ENCODE measurements around the gene FHDC1.

The FHDC1 gene

GRCh38 chr4:153019906-153020305, 83.8 kb downstream of the FHDC1 start:
- no peak for DNase-seq (ENCODE audit: low spot score)

DNA sequence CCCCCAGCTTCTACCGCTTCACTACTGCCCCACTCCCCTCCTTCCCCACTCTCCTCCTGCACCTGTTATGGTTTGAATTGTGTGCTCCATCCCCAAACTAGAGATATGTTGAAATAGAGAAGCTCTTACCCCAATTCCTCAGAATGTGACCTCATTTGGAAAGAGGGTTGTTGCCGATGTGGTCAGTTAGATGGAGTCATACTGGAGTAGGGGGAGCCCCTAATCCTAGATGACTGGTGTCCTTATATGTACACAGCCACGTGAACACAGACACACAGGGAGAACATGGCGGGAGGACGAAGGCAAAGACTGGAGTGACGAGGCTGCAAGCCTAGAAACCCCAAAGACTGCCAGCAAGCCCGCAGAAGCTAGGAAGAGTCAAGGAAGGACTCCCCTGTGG, 84.3 kb downstream of the FHDC1 start:
- DNase-seq (ENCODE audit: low spot score) = no peak
- TF ChIP-seq CTCF (IDR thresholded peaks at IDR 0.05; ENCODE audit: extremely low read depth, missing control alignments) = no peak

More at GRCh38 chr4:153019906-153020305, 83.8 kb downstream of the FHDC1 start:
- TF ChIP-seq CTCF (IDR thresholded peaks at IDR 0.05; ENCODE audit: extremely low read depth, missing control alignments) = no peak

DNA sequence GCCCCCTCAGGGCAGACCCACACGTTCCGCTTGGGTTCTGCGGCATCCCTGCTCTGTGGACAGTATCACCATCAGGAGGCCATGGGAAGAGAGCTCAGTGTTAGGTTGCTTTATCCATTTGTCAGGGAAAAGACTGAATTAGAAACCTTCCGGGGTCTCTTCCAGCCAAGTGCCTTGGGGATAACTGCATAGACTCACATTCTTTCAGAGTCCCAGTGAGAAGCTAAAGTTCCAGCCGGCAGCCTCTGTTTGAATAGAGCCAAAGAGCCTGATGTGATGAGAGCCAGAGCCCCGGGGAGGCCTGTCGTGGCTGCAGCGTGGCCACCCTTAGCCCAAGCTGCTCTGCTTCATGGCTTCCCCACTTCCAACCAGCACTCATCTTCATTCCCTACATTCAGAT, 85.2 kb downstream of the FHDC1 start:
- no peak for TF ChIP-seq CTCF (IDR thresholded peaks at IDR 0.05; ENCODE audit: extremely low read depth, missing control alignments)
- DNase-seq (ENCODE audit: low spot score) = no peak

DNA sequence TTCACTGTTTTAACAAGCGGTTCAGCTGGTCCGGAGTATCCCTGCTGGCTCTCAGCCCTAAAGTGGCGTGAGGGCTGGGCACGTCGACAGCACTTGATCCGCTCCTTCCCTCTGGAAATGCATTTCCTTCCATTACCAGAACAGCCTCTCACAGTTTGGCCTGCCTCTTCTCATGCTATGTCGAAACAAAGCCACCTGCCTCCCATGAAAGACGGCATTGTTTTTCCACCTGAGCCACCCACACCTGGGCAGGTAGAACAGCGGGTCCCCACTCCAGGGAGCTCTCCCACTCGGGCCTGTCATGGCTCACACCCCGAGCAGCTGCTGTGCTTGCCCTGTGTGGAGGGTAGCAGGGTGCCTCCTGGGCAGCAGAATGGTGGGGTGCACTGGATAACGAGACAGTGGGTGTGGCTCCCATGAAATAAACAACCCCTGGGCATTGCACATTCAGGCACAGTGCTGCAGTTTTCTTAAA, 86.2 kb downstream of the FHDC1 start:
- TF ChIP-seq CTCF (IDR thresholded peaks at IDR 0.05; ENCODE audit: extremely low read depth, missing control alignments) = no peak
- DNase-seq (ENCODE audit: low spot score) = no peak

DNA sequence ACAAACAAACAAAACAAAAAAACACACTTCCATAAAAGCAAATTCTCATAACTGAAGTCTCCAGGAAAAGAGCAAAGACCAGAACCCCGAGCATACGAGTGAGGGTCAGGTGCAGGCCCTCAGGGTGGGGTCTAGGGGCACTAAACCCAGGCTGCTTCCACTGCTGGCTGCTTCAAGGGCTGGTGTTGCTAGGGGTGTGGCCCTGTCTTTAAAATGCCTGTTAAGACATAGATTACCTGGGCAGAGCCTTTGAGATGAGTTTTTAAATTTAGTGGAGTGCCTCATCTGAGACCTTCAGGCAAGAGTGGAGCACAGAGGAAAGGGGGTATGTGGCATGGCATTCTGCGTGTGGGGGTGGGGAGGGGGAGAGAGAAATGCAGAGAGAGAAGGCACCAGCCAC, 87.0 kb downstream of the FHDC1 start:
- no peak for DNase-seq (ENCODE audit: low spot score)
- no peak for TF ChIP-seq CTCF (IDR thresholded peaks at IDR 0.05; ENCODE audit: extremely low read depth, missing control alignments)

- TF ChIP-seq CTCF (IDR thresholded peaks at IDR 0.05; ENCODE audit: extremely low read depth, missing control alignments) = no peak
- no peak for DNase-seq (ENCODE audit: low spot score)
These were observed 87.7 kb downstream of the FHDC1 start for GRCh38 chr4:153023692-153024394.

- DNase-seq (ENCODE audit: low spot score) = no peak
- TF ChIP-seq CTCF (IDR thresholded peaks at IDR 0.05; ENCODE audit: extremely low read depth, missing control alignments) = no peak
These were observed 88.3 kb downstream of the FHDC1 start for GRCh38 chr4:153024466-153024865.

Data from GM20000 (cell line).